Right lobe of liver (tissue), 4 donors: ENCODE data around the gene OR10G3.
"Not testable (repeated sequence)": the region's sequence is repeated elsewhere in the genome, so short reads cannot be mapped to it uniquely, and the experiment has no call there.

ENCODE experiments used
- POLR2A ChIP-seq: fragments of 450-650 bp; IDR thresholded peaks from one replicate; pipeline ENCODE4 v1.6.1; 2017; ENCODE audit warnings: antibody characterized with exemption, mild to moderate bottlenecking
- TF ChIP-seq, protein P1 (sequence below), 4 donors: fragments of 200-600 bp in 3 of 4; fragments of 450-650 bp in 1 of 4; IDR thresholded peaks; one replicate each; pipeline versions ENCODE4 v1.5.1 to v1.8.0; 2016 to 2022; ENCODE audit warnings: antibody characterized with exemption in 4 of 4, mild to moderate bottlenecking in 2 of 4
- donor health status: DM: no; HTN: no; CAD: no.
- donor health status: DM: no; HTN: no; CAD: no.
- donor health status: DM: no; HTN: yes; CAD: no.

DNA sequence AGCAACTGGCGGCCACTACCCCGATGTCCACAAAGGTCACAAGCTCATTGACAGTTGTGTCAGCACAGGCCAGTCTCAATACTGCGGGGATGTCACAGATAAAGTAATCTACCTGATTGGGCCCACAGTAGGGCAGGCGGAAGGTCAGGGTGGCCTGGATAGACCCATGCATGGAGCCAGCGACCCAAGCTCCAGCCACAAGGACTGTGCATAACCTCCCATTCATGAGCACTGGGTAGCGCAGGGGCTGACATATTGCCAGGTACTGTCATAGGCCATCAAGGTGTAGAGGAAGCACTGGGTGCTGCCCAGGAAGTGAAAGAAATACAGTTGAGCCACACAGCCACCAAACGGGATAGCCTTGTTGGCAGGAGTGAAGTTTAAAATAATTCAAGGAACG is 22.3 kb upstream of the OR10G3 start:
- TF ChIP-seq POLR2A = not testable (repeated sequence)
- TF ChIP-seq, protein P1, sequence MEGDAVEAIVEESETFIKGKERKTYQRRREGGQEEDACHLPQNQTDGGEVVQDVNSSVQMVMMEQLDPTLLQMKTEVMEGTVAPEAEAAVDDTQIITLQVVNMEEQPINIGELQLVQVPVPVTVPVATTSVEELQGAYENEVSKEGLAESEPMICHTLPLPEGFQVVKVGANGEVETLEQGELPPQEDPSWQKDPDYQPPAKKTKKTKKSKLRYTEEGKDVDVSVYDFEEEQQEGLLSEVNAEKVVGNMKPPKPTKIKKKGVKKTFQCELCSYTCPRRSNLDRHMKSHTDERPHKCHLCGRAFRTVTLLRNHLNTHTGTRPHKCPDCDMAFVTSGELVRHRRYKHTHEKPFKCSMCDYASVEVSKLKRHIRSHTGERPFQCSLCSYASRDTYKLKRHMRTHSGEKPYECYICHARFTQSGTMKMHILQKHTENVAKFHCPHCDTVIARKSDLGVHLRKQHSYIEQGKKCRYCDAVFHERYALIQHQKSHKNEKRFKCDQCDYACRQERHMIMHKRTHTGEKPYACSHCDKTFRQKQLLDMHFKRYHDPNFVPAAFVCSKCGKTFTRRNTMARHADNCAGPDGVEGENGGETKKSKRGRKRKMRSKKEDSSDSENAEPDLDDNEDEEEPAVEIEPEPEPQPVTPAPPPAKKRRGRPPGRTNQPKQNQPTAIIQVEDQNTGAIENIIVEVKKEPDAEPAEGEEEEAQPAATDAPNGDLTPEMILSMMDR (IDR thresholded peaks at IDR 0.05) = not testable (repeated sequence)
